ENCODE results near the gene DHRS13.
"Not testable (repeated sequence)": the region's sequence is repeated elsewhere in the genome, so short reads cannot be mapped to it uniquely, and the experiment has no call there.

The DHRS13 gene

DNA sequence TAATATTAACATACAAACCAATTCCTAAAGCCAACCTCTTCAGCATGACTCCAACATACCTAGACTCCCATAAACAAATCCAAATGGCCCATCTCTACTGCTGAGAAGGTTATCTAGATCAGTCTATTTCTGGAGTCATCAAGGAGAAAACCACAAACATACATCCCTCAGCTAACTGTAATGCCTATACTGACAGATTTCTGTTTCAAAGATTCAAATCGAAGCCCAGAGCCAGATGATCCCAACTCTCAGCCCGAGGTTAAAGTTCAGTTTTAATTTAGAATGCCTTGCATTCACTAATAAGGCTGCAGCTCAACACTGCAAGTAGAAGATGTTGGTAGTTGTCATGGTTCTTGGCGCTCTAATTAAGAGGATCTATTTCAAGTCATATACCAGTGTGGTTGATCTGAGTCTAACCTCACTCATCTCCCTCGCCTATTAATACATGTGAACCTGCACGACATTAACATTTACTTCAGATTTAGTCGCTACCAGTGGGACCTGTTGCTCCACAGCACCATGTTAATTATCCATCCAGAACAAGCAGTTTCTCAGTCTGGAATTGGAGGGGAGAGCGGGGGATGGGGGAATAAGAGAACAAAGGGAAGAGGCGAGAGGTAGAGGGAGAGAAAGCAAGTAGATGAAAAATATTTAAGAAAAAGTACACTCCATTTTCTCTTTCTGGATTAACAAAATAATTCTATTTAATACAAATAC lies 33.0 kb upstream of the DHRS13 start:
- DNase-seq = no peak

DNA sequence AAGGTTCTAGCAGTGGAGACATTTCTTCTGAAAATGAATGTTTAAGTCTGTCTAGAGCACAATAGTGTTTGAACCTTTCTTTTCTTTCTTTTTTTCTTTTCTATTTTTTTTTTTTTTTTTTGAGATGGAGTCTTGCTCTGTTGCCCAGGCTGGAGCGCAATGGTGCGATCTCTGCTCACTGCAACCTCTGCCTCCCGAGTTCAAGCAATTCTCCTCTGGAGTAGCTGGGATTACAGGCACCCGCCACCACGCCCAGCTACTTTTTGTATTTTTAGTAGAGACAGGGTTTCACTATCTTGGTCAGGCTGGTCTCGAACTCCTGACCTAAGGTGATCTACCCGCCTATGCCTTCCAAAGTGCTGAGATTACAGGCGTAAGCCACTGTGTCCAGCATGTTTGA lies 31.6 kb upstream of the DHRS13 start:
- DNase-seq = not testable (repeated sequence)

- DNase-seq = no peak
Observed at GRCh38 chr17:28929787-28930186, 26.9 kb upstream of the DHRS13 start.

DNA sequence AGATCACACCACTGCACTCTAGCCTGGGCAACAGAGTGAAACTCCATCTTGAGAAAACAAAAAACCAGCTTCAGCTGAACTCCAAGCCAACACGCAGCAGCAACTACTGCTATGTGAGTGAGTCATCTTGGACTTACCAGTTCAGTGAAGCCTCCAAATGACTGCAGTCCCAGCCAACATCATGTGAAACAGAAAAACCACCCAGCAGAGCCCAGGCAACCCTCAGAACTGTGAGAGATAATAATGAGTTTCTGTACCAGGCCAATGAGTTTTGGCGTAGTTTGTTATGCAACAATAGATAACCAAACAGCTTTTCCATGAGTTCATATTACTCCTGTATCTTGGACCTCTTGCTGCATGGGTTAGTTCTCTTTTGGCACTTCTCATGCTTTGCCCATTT lies 25.2 kb upstream of the DHRS13 start:
- peak; percentile 46 for DNase-seq

DNA sequence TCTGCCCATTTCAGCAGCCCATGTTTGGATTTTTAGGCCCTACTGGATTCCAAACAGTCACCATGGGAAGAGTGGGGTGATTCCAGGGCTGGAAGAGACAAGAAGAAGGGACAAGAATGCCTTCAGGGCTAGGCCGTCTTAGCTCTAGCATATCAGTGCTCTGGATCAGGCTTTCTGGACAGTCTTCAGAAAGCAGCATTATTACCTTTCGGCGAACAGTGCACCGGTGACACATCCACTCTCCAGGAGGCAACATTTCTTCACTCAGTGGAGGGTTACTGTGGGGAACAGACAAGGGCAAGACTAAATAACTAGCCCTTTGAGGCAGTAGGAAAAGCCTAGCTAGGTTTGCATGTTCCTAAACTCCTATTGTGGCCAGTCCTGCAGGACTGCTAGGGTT lies 23.9 kb upstream of the DHRS13 start:
- DNase-seq = no peak

DNA sequence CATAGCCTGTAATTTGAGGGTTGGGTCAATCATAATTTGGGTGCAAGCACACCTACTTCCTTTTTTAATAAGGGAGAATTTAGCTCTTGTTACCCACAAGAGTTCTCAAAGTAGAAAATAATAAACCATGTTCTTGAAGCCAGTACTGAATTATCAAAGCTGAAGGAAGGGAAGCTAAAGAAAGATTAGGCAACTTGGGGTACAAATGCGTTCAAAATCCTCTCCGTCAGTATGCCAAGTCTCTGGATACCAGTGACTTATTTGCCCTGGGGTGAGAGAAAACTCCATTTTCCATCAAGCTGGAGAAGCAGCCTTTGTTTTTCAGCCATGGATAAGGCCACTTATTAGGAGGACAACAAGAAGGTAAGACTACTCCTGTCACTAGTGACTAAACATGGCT lies 23.5 kb upstream of the DHRS13 start:
- DNase-seq = no peak

DNA sequence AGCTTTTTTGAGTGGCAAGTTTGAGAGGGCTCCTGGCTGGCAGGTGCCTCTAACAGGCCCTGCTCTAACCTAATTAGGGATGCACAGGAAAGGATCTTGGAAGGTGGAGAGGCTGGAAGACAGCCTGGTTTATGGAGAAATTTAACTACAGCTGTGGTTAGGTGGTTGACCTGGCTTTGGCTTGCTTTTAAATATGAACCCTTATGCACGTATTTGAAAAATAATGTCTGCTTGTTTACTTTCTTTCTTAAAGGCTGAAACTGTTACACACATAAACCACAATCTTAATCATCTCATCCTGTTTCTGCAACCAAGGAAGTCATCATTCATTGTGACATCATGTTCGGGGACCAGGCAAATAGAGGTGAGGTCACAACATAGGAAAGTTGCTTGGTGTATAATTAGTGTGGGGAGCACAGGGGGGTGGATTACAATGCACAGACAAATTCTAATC lies 23.1 kb upstream of the DHRS13 start:
- peak; percentile 71 for DNase-seq

GRCh38 chr17:28920201-28920600 lies 17.3 kb upstream of the DHRS13 start:
- DNase-seq = no peak

GRCh38 chr17:28918295-28918694 lies 15.4 kb upstream of the DHRS13 start:
- no peak for DNase-seq

GRCh38 chr17:28917465-28917864 lies 14.6 kb upstream of the DHRS13 start:
- DNase-seq = no peak

- no peak for DNase-seq
Observed at GRCh38 chr17:28917029-28917428, 14.2 kb upstream of the DHRS13 start.

DNA sequence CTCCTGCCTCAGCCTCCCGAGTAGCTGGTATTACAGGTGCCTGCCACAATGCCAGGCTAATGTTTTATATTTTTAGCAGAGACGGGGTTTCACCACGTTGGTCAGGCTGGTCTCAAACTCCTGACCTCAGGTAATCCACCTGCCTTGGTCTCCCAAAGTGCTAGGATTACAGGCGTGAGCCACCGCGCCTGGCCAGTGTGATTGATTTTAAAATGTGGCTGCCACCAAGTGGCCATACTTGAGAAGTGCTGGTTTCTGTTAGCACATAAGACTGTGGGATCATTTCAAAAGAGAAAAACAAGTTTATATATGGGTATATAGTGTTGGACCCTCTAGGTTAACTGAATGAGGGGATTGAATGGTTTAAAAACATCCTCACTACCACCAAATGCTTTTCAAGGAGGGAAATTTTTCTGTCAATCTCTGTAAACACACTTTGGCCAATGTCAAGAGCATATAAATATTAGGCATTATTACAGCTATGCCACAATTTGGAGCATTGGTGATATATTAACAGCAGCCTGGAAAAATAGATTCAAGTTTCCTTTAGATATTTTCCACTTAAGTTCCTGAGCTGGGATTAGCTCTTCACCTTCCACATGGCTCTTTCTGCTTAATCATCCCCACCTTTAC lies 13.5 kb upstream of the DHRS13 start:
- peak; percentile 35 for DNase-seq

DNA sequence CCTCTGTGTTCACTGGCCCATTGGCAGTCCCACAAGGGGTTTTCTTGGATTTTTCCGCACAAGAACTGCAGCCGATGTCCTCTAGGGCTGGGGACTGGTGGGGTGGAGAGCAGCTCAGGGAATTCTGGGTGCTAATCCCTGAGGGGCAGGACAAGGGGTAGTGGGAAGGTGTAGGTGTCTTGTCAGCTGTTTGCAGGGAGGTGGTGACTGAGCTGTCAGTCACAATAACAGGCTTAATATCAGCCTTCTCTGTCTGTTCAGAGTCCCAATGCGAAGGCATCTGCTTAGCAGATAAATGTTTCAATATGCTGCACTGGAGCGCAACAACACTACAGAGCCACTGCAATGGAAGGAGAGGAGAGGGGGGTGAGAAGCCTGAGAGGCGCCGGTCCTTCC lies 10.1 kb upstream of the DHRS13 start:
- DNase-seq = no peak

DNA sequence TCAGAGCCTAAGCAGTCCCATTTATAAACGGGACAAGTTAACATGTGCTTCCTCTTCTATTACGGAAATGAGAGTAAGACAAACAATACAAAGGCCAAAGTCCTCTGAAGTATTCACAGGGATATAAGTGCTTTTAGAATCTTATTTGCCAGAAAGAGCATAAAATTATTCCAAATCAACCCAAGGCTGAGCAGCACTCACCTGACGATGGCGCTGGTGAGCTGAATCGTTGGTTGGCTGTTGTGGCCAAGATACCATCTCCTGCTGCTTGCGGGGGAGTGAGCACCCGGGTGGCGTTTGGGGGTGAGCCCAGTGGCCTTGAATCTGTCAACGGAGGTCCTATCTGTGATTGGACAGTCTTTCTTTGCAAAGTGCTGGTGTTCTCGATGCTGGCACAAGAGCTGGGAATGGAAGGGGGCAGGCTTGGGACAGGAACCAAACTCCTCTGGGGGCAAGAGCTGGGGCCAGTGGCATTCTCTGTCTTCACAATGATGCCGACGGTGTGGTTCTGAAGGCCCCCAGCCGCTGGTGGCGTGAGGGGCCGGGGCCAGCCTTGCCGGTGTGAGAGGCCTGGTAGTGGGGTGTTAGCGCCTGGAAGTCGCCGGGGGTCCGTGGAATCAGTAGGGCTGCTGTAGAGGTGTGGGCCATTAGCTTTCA lies 9.5 kb upstream of the DHRS13 start:
- no peak for DNase-seq

DNA sequence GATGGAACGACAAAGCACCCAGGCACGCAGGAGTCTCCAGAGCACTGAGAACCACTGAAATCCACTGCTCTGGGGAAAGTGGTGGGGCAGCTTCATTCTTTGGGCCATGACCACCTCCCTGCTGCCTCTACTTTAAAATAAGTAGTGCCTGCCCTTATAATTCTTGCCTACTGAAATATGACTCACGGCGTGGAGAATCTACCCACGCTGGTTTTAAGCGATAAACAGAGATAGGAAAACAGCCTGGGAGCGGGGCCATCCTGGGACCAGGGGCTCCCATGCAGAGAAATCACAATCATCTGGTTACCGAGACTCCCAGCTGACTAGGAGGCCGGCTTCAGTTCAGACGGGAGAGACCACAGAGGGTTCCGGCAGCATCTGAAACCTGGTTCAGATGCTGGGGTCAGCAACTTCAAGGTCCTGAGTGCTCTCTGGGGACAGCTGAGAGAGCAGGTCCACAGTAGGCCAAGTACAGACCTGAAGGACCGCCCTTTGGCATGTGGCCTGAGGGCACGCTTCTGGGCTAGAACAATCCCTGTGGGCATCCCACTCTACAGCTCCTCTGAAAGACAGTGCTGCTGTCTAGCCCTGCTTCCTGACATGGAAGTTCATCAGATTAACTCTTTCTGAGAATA lies 8.6 kb upstream of the DHRS13 start:
- DNase-seq = no peak

DNA sequence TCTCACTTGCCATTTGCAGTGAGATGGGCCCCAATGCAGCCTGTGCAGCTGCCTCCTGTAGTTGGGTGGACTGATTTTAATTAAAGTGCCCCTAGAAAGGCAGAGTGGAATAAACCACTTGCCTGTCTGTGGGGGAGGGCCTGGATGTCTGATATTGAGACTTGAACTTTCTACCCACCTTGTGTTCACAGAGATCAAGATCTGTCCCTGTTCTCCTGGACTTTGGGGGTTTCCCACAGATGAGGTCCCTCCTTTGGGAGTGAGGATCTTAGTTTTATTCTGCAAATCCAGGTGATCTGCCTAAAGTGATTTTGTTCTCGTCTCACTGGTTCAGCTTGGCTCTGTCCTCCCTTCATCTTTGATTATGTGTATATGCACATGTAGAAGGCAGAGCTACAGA lies 7.7 kb upstream of the DHRS13 start:
- no peak for DNase-seq

GRCh38 chr17:28908640-28909167 lies 5.8 kb upstream of the DHRS13 start:
- peak; percentile 56 for DNase-seq

DNA sequence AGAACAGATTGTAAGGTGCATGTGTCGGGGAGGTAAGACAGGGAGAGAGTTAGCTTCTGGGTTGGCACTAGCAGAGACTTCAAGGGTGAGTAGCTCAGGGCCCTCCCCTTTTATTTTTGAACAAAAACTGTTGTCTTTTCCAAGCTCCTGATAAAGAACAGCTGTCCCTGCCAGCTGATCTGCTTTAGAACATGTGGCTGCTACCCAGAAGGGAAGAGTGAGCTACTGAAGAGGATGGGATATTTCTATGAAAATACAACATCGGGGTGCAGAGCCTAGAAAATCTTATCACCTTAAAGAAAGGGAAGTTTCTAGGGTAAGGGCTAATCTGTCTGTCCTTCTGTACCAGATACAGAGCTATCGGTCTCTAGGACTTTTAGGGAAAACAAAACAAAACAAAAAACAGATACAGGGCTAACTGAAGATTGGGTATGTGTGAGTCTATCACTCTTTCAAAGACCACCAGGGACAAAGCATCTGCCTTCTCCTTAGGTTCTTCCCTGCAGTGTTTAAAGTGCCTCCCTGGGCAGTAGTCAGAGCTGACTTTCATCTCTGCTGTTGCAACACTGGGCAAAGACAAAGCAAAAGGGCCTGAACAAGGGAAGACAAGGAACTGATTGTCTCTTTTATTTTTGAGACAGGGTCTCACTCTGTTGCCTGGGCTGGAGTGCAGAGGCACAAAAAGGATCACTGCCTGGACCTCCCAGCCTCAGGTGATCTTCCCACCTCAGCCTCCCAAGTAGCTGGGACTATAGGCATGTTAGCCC lies 5.0 kb upstream of the DHRS13 start:
- no peak for DNase-seq

- no peak for DNase-seq
Observed at GRCh38 chr17:28906706-28907438, 4.0 kb upstream of the DHRS13 start.

- DNase-seq = no peak
Observed at GRCh38 chr17:28906276-28906675, 3.4 kb upstream of the DHRS13 start.

GRCh38 chr17:28904800-28905199 lies 1.9 kb upstream of the DHRS13 start:
- no peak for DNase-seq

DNA sequence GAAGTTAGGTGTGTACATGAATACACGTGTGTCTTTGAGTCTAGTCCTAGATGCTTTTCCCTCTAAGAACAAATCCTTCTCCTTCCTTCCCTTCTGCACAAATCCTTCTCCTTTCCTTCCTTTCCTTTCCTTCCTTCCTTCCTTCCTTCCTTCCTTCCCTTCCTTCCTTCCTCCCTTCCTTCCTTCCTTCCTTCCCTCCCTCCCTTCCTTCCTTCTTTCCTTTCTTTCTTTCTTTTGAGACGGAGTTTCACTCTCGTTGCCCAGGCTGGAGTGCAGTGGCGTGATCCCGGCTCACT lies 615 bp upstream of the DHRS13 start:
- DNase-seq = not testable (repeated sequence)

All from fibroblast of skin of back (primary cell).